GM15510 (cell line): ENCODE data around the gene HECTD4.

Experiments
- POLR2A ChIP-seq: IDR thresholded peaks from 3 replicates; pipeline ENCODE4 v1.6.1; 2011; ENCODE audit warnings: borderline replicate concordance; ENCODE audit not compliant: insufficient read length; ENCODE audit errors: extremely low read depth

The HECTD4 gene

DNA sequence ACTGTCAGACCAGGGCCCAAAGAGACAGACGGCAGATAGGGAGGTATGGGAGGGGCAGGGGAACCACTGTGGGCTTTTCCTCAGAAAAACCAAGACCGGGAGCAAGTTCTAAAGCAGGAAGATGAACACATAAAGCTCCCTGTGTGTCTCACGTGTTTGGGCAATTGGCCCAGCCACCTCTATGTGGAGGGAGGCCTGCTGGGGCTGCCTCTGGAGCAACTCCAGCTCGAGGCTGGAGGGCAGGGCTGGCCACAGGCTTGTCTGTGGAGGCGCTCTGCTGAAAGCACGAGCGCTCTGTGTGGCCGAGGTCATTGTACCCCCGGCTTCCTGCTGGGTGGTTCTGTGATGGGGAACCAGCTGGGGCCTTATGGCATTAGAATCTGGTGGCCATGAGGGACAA lies 220.5 kb downstream of the HECTD4 start:
- TF ChIP-seq POLR2A: no peak

DNA sequence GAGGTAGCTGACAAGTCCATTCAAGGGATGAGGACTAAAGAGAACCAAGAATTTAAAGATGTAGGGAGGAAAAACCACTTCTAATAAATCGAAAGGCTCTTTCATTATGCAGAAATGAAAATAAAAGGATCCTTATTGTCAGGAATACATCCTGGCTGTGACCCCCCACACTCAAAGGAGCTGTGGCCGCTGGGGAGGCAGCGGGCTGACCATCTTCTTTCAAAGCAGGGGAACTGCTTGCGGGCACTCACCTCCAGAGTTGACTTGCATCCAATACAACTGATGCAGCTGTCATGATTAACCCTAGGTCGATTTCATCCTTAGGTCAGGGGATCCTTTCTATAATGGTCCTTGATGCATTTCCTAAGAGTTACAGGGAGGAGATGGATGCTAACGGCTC lies 221.6 kb downstream of the HECTD4 start:
- TF ChIP-seq POLR2A: no peak

DNA sequence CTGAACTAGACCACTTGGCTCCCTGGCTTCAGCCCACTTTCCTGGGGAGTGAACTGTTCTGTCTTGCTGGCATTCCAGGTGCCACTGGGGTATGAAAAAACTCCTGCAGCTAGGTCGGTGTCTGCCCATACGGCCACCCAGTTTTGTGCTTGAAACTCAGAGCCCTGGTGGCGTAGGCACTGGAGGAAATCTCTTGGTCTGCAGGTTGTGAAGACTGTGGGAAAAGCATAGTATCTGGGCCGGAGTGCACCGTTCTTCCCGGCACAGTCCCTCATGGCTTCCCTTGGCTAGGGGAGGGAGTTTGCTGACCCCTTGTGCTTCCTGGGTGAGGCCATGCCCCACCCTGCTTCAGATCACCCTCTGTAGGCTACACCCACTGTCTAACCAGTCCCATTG lies 223.1 kb downstream of the HECTD4 start:
- TF ChIP-seq POLR2A: no peak

DNA sequence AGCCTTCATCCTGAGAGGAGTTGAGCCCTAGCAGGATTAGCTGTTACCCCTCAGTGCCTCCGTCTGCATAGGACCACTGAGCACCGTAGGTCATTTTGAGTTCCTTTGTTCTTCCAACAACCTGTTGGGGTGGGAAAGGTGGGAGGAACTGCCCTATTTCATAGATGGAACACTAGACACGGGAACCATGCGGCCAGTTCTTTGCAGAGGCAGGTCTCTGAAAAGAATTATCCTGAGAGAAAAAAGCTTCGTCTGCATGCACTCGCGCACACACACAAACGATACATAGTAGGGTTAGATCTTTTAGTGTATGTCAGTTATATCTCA lies 228.4 kb downstream of the HECTD4 start:
- TF ChIP-seq POLR2A: no peak

DNA sequence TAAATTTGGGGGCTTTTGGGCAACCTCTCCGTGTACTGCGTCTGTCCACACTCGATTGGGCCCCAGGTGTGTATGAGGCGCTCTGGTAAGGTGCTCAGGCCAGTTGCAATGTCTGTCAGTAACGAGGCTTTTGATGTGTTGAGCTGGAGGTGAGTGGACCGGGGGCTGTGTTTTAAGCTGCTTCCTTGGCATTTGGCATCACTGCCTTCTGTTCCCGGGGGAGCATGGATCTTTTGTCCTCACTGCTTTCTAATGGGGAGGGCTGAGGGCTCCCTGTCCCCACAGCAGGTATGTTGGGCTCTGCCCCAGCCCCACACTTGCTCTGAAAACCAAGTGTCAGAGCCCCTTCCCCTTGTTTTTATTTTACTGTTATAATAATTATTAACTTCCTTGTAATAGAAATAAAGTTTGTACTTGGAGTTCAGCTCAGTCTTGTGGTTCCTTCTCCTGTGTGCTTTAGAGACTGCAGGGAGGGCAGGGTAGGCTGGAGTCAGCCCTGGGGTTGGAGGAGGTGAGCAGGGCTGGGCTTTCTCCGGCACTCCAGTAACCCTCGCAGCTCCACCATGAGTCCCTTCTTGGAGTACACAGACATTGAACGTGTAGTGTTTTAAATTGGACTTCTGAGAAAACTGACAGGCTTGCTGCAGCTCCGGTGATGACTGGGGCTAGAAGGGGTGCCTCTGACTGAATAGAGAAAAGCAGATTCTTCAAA lies 228.9 kb downstream of the HECTD4 start:
- no peak for TF ChIP-seq POLR2A

DNA sequence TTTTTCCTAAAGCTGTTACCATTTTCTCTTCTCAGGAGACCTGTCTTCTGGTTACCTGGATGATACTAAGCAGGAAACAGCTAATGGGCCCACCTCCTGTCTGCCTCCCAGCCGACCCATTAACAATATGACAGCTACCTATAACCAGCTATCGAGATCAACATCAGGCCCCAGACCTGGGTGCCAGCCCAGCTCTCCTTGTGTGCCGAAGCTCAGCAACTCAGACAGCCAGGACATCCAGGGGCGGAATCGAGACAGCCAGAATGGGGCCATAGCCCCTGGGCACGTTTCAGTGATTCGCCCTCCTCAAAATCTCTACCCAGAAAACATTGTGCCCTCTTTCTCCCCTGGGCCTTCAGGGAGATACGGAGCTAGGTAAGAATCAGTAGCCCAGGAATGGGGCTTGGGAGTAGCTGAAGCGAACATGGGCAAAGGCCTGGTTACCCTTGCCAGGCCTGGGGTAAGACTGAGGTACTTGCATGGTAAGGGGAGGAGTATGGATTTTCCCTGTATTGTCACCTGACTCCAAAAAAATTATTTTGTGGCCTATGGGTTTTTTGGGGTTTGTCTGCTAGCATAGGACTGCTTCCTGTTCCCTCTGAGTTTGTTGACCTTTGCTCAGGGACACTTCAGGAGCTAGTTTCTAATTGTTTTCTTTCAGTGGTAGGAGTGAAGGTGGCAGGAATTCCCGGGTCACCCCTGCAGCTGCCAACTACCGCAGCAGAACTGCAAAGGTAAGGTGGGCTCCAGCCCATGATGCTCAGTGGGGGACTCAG lies 230.3 kb downstream of the HECTD4 start:
- TF ChIP-seq POLR2A: no peak

DNA sequence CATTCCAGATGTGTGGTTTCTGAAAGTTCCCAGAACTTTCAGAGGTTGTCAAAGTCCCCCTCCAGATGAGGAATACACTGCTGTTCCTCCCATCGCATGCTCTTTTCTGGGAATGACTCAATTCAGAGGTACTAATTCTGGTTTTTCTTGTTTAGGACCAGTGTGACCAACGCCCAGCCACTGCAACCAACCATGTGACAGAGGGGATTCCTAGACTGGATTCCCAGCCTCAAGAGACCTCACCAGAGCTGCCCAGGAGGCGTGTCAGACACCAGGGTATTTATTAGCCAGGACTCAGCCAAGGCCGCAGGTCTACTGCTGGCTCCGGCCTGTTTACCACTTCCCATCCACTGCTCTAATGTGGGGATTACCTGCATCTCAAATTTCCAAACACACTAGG lies 232.6 kb downstream of the HECTD4 start:
- no peak for TF ChIP-seq POLR2A

DNA sequence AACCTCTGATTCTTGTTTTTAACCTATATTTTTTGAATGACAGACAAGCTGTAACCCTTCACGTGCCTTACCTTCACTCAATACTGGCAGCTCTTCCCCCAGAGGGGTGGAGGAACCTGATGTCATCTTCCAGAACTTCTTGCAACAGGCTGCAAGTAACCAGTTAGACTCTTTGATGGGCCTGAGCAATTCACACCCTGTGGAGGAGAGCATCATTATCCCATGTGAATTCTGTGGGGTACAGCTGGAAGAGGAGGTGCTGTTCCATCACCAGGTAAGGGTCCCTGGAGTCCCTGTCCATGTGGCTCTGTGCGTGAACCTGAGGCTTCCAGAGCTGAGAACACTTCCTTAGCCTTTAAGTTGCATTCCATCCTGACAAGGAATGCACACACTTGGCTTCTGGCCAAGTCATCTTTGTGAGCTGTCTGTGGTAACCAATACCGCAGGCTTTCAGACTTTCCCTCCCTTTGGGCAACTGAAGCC lies 234.2 kb downstream of the HECTD4 start:
- no peak for TF ChIP-seq POLR2A

DNA sequence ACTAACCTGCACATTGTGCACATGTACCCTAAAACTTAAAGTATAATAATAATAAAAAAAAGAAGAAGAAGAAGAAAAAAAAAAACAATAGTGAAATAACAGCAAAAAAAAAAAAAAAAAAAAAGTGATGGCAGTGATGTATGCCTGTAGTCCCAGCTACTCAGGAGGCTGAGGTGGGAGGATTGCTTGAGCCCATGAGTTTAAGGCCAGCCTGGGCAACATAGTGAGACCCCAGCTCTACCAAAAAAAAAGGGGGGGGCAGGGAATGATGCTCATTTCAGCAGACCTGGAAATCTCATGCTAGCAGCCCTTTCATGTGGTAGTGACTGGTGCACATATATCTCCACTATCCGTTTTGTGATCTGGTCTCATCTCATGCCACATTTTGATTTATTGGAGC lies 236.1 kb downstream of the HECTD4 start:
- no peak for TF ChIP-seq POLR2A

DNA sequence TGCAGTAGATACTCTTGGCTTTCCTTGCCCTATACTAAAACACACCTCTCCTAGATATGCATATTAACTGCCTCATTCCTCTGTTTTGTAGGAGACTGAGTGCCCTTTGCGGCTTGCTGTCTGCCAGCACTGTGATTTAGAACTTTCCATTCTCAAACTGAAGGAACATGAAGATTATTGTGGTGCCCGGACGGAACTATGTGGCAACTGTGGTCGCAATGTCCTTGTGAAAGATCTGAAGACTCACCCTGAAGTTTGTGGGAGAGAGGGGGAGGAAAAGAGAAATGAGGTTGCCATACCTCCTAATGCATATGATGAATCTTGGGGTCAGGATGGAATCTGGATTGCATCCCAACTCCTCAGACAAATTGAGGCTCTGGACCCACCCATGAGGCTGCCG lies 241.5 kb downstream of the HECTD4 start:
- TF ChIP-seq POLR2A: no peak

DNA sequence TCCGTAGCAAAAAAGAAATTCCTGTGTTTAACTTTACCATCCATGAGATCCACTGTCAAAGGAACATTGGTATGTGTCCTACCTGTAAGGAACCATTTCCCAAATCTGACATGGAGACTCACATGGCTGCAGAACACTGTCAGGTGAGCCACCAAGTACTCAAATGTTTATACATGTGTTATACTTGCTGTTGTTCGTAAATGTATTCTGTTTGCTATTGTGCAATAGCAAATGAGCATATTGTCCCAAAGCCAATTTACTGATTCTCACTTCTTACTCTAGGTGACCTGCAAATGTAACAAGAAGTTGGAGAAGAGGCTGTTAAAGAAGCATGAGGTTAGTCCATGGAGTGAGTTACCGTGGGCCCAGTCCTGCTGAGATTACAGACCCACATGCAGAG lies 247.5 kb downstream of the HECTD4 start:
- no peak for TF ChIP-seq POLR2A

DNA sequence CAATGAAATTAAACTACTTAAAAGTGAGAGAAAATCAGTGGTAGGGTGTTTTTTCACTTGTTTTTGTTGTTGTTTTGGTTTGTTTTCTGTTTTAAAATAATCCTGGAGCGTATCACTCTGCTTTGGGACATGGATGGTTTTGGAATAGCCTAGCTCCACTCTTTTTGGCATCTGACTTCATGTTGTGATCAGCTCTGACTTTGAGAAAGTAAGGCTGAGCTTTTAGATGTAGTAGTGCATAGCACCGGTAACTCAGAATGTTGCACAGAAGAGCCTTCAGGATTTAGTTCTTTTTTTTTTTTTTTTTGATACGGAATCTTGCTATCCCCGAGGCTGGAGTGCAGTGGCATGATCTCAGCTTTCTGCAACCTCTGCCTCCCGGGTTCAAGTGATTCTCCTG lies 248.8 kb downstream of the HECTD4 start:
- no peak for TF ChIP-seq POLR2A

DNA sequence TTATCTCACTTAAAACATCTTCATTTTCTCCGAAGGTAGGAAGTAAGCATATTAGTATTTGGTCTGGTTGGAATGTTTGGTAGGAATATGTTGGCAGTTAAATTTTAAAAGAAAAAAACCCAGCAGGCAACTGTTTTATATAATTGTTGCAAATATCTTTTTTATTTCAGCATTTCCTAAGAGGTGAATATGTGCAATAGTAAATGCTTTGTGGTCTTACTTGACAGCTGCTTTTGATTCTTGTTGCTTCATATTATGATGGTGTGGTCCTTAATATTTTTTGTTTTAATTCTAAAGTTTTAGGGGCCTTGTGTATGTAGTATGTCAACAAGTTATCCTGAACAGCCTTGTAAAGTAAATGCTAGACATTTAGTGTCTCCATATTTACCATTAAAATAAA lies 250.5 kb downstream of the HECTD4 start:
- no peak for TF ChIP-seq POLR2A

DNA sequence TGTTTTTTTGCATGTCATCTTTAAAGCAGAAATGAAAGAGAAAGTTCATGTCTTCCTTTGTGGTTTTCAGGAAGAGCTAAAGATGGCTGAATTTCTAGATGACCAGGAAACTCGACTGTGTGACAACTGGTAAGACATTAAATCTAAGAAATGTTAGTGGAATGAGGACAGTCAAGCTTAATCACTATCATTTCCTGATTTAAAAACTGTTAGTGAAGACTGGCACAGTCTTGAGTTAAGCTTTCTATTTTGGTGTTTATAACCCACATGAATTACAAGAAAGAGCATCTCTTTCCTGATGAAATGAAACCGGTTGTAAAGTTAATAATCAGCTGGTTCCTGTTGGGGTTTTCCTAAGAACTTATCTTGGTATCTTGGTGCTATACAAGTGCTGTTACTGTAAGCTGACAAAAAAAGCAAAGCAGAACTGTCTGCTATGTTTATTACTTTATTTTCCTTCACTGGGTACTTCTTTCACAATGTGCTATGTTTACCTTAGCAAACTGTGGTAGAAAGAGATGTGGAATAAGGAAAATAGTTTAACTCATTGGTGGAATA lies 251.7 kb downstream of the HECTD4 start:
- no peak for TF ChIP-seq POLR2A

DNA sequence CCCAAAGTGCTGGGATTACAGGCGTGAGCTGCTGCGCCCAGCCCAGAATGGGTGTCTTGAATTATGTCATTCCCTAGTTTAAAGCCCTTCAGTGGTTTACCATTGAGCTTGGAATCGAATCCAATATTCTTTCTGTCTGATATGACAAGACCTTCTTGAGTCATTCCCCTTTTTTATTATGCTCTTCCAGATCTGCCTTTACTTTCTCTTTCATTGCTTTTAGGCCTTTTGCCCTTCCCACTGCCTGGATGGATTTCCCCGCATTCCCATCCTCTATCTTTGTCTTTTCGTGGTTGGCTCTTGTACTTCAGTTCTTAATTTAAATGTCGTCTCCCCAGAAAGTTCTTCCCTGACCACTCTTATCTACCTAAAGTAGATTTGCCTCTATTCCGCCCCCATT lies 255.3 kb downstream of the HECTD4 start:
- TF ChIP-seq POLR2A: no peak

DNA sequence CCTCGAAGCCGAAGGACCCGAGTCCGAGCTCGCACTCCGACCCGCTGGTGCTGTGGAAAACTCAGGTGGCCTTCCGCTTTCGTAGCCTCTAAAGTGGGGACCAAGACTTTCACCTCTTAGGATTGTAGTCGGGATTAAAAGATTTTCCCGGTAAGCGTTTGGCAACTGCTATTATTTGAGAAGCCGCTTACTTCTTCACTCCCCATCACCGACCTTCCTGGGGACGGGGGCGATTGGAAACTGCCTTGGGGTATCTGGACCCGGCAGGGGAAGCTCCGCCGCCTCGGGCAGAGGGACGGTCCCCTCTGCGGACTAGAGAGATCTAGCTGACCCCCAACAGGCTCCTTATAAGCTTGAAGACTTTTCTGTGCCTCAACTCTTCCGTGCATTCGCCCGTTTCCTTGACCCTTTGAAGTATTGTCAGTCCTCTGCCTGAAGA lies 256.2 kb downstream of the HECTD4 start:
- no peak for TF ChIP-seq POLR2A
